DMS53 (cell line): ENCODE results near the gene SUSD1.
"Not testable (repeated sequence)": the region's sequence is repeated elsewhere in the genome, so short reads cannot be mapped to it uniquely, and the experiment has no call there.

ENCODE experiments used
- DNase-seq: peaks from one replicate; lab custom pipeline; 2025; lab: John Stamatoyannopoulos, UW

SUSD1 gene

DNA sequence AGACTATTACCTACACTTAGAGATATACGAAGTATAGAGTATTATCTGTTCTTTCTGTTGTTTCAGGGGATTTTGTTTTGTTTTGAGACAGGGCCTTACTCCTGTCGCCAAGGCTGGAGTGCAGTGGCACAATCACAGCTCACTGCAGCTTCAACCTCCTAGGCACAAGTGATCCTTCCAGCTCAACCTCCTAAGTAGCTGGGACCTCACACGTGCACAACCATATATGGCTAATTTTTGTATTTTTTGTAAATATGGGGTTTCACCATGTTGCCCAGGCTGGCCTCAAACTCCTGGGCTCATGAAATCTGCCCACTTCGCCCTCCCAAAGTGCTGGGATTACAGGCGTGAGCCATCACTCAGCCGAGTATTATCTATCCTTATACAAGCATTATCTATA lies 45.9 kb downstream of the SUSD1 start:
- no peak for DNase-seq

GRCh38 chr9:112128399-112128798 lies 46.7 kb downstream of the SUSD1 start:
- not testable (repeated sequence) for DNase-seq

GRCh38 chr9:112127281-112127680 lies 47.8 kb downstream of the SUSD1 start:
- DNase-seq: no peak

GRCh38 chr9:112125951-112126388 lies 49.1 kb downstream of the SUSD1 start:
- DNase-seq: peak; percentile 14

DNA sequence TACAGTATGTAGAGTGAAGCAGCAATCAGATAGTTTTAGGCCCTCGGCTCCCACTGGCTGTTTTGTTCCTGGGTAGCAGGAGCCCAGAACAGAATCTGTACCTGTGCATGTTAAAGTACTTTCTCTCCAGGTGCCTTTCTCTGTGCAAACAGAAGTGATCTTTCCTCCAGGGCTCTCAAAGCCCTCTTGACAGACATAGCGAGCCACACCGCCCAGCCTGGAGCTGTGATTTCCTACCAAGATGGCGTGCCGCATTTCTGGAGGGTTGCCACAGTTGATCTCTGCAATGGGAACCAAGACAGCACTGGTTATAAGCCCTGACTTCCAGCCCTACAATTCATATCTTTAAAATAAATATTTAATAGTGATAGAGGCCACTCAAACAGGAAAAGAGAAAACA lies 50.9 kb downstream of the SUSD1 start:
- peak; percentile 27 for DNase-seq

GRCh38 chr9:112121633-112122032 lies 53.5 kb downstream of the SUSD1 start:
- DNase-seq: no peak

DNA sequence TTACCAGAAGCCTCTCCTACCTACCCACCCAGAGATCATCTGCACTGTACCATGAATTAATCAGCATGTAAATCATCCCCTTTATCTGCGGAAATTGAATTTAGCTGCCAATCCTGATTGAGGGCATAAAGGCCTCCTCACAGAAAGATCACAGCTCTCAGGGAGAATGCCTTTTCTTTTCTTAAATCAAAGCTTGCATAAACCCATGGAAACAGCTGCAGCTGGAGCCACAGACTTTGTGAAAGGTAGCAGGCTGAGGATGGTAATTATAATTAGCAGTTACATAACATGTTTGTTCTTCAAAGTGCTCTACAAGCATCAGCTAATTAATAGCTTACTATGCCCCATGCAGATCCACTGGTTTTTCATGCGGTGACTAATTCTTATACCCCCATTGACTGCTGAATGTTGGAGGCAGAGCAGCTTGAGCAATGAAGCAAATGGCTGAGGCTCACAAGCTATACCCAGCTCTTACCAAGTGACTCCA lies 54.6 kb downstream of the SUSD1 start:
- peak; percentile 3 for DNase-seq

GRCh38 chr9:112120030-112120341 lies 55.1 kb downstream of the SUSD1 start:
- no peak for DNase-seq

GRCh38 chr9:112119225-112120029 lies 55.7 kb downstream of the SUSD1 start:
- DNase-seq: peak; percentile 88

DNA sequence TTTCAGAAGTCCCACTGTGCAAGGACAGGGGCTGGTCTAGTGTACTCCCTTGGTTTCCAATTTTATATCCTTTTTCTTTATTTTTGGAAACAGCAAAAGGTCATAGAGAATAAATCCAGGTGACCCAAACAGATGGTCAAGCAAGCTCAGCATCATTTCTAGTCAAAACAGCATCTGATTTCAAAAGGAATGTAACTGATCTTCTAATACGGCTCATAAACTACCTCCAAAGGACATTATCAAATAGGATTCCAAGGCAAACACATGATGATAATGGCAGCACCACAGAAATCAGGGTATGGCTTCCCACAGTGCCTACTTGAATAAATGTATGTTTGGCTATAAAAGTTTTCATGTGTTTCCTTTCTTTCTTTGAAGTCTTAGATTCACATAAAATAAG lies 57.1 kb downstream of the SUSD1 start:
- no peak for DNase-seq

DNA sequence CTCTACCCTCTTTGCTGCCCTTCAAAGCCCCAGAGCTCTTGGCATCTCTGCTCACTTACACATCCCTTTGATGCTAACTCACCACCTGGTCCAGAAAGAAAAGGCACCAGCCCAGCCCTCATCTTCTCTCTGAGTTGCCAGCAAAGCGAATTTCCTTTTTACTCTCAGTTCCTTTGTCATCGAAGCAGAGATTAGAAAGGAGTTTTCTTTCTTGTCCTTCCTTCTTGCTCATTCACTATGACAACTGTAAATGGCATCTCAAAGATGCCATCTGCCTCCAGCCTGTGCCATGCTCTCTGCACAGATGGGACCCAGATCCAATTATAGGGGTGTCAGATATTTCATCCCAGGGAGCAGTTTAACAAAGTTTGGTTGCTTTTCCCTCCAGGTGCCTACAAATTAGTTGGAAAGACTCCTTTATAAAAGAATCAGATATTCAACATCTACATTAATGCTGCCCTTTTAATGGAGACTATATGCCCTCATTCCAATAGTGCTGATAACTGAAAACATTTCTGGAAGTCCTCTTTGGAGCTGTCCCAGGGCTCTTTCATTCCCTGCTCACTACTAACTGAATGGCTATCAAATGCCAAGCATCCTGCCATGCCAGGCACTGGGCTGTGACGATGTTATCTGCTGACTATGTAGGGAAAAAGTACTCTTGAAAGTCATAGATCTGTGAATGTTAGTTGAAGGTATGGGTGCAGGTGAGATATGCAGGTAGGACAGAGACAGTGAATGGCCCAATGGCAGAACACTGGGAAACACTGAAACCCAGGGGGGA lies 58.9 kb downstream of the SUSD1 start:
- no peak for DNase-seq

GRCh38 chr9:112115109-112115508 lies 60.0 kb downstream of the SUSD1 start:
- no peak for DNase-seq

DNA sequence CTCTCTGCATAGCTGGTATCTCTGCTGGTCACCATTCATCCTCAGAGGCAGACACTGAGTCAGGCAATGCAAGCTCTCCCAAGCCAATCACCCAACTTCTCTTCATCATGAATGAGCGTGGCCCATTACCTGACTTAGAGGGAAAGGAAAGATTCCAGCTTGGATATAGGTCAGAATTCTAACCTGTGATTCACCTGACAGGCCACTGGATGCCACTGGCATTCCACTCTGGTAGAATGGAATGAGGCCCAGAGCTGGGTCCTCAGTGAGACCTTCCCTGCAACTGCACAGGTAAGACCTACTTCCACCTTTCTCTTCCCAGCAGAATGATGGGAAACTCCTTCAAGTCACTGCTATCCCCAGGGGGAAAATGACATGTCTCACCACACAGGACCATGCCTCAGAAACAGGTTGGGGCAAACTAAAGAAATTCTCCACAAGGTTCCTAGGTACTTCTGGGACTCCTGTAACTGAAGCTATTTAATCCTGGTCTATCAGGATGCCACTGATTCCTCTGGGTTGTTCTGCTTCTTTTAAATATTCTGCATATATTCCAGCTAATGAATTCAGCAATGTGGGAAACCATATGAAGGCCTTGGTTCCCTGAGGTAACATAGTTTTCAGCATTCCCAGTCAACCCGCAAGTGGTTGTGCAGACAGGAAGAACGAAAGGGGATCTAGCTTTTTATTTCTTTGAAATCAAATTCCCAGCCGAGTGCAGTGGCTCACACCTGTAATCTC lies 62.0 kb downstream of the SUSD1 start:
- peak; percentile 74 for DNase-seq

- peak; percentile 29 for DNase-seq
These were observed 62.6 kb downstream of the SUSD1 start for GRCh38 chr9:112112519-112112918.

GRCh38 chr9:112111461-112111860 lies 63.6 kb downstream of the SUSD1 start:
- DNase-seq: no peak

GRCh38 chr9:112110777-112111113 lies 64.4 kb downstream of the SUSD1 start:
- no peak for DNase-seq

DNA sequence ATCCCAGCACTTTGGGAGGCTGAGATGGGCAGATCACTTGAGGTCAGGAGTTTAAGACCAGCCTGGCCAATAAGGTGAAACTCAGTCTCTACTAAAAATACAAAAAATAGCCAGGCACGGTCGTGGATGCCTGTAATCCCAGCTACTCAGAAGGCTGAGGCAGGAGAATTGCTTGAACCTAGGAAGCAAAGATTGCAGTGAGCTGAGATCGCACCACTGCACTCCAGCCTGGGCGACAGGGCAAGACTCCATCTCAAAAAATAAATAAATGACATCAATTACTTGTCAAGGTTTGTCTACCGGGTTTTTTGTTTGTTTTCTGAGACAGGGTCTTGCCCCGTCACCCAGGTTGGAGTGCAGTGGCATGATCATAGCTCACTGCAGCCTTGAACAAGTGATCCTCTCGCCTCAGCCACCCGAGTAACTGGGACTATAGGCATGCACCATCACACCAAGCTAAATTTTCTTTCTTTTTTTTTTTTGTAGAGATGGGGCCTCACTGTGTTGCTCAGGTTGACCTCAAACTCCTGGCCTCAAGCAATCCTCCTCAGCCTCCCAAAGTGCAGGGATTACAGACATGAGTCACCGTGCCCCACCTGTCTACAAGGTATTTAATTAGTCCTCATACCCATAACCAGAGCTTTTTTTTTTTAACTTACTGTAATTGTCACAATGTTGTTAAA lies 64.9 kb downstream of the SUSD1 start:
- DNase-seq: no peak

DNA sequence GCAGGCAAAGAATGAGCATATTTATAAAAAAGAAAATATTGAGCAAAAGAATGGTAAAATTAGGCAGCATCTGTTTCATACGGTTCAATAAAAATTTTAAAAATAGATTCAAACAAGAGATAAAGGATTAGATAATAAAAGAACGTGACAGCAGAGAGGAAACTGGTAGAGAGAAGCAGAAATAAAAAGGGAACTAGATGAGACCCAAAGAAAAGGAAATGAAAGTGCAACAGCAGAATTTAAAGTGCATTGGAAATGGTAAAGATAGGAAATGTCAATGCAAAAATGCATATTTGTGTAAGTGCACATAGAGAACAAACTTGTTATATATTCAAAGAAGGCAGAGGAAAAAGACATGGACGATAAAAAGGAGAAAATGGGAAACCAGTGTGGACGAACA lies 70.2 kb downstream of the SUSD1 start:
- no peak for DNase-seq

DNA sequence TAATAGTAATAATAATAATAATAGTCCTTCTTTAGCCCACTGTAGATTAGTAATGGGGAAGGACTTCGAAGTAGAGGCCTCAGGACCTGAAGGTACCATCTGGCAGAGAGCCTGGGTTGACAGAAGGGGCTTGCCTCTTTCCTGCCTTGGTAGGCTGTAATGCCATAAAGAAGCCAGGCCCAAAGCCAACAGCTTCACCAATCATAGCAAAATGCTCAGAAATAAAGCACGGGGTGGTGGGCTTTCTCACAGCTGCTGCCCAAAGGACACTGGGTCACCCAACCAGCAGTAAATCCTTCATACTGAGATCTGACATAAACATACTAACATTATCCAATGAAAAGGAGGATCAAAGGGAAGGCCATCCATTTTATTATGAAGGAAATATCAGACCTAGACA lies 70.7 kb downstream of the SUSD1 start:
- no peak for DNase-seq

GRCh38 chr9:112103405-112103804 lies 71.7 kb downstream of the SUSD1 start:
- no peak for DNase-seq

DNA sequence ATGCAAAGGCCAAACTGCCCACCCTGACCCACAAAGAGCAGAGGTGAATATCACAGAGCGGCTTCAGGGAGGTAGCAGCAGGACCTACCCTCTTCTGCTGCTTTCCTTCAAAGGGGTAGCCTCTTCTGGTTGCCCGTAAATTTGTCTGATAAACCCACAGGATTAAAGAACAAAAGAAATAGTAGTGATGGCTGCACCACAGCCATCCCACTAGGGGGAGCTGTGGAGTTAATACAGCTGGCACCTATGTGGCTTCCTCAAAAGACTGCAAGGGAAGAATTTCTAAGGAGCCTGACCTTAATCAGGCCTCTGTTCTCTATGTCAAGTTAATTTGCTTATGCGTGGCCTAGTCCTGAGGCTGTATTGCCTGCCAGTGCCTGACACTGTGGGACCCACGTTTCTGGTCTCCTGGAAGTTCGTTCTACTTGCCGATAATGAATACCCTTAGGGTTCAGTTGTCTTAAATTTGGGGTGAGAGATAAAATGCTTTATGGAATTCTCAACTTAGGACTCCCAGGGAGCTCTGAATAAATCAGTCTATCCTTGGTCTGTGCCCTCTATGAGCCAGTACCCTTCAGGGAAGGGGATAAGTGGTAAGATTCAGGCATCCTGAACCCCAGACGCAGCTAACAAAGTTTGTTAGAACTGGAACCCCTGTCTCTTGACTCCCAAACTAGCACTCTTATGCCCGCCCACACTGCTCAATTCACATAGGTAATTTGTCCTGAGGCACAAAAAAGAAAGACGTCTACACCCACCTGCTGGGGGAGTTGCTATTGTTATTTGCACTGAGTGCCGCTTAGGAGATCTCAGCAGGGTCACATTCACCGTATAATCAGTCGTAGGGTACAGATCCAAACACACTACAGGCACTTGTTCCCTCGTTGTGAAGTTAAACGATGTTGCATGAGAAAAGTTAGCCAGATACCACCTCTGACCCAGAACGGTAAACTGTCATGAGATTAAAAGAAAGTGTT lies 77.1 kb downstream of the SUSD1 start:
- peak; percentile 74 for DNase-seq
